HG03064 (cell line): ENCODE data around the gene PLEK.
A peak's percentile ranks its signal among the peaks of the same experiment; 100 is the strongest.
"Not testable (repeated sequence)": the region's sequence is repeated elsewhere in the genome, so short reads cannot be mapped to it uniquely, and the experiment has no call there.

Experiments
- ATAC-seq: cut with Tn5 transposase; IDR thresholded peaks from one replicate; pipeline ENCODE4 v1.9.1; 2021; ENCODE audit warnings: low read depth; ENCODE audit not compliant: unreplicated experiment

Gene PLEK

GRCh38 chr2:68436270-68436669 is 71.2 kb downstream of the PLEK start:
- ATAC-seq: no peak

GRCh38 chr2:68438455-68439303 is 73.6 kb downstream of the PLEK start:
- ATAC-seq: no peak

GRCh38 chr2:68441179-68441993 is 76.3 kb downstream of the PLEK start:
- peak; percentile 94 for ATAC-seq

GRCh38 chr2:68441994-68442322 is 76.9 kb downstream of the PLEK start:
- no peak for ATAC-seq

- ATAC-seq: not testable (repeated sequence)
These were observed 81.3 kb downstream of the PLEK start for GRCh38 chr2:68446425-68446824.
